HCT116 (cell line): Measurements from ENCODE around the gene WWP2. TPM values are rescaled to one million over a fixed set of nuclear protein-coding genes. Genes with fewer than 3 reads are reported as not detected.
"Not testable (repeated sequence)": the region's sequence is repeated elsewhere in the genome, so short reads cannot be mapped to it uniquely, and the experiment has no call there.

Experiments used
- ATAC-seq: fragments of 200-7000 bp; cut with Tn5 transposase; 2 replicates; pipeline ENCODE4 v1.9.1; 2020; ENCODE audit warnings: mild to moderate bottlenecking, moderate library complexity
- BruUV-seq: library from RNA; stranded (reverse); fragments of 400-500 nt; replicated peaks from 2 replicates; lab custom pipeline; 2021; lab: Mats Ljungman, UMichigan
- CTCF ChIA-PET: fragments of 300-600 bp; sonication (Branson Sonifier 250); formaldehyde crosslinking; loops from one replicate; lab custom pipeline; 2021; ENCODE audit warnings: antibody characterized with exemption; lab: Charles Lee
- POLR2A ChIA-PET: fragments of 300-600, 350-600 bp; sonication (Branson Sonifier 250); formaldehyde crosslinking; loops from one replicate; lab custom pipeline; 2021; ENCODE audit warnings: antibody characterized with exemption; lab: Charles Lee
- RAD21 ChIA-PET, 2 experiments: fragments of 300-600 bp; sonication (Branson Sonifier 250); formaldehyde crosslinking; loops; one replicate each; lab custom pipeline; 2023; ENCODE audit warnings: low total read pairs in 2 of 2; ENCODE audit not compliant: uncharacterized antibody in 2 of 2, unreplicated experiment in 2 of 2, low non-redundant PET in 1 of 2; lab: Charles Lee
- DNase-seq: peaks from one replicate; pipeline ENCODE4 v3.0.0-alpha.2; 2010; ENCODE audit warnings: low read depth, low spot score
- H2AFZ ChIP-seq: fragments of 200-600 bp; shearing (Covaris generic), sonication (generic); 2 replicates; pipeline ENCODE4 v1.6.1; 2017; ENCODE audit warnings: low read depth, mixed run types, mixed read lengths, antibody characterized with exemption, low read length; ENCODE audit not compliant: poor library complexity, severe bottlenecking
- H3K27ac ChIP-seq: 2 replicates; pipeline ENCODE4 v1.5.1; 2012; ENCODE audit warnings: low read depth, low read length
- H3K27me3 ChIP-seq: fragments of 200-600 bp; sonication (generic); 2 replicates; pipeline ENCODE4 v1.6.1; 2016; ENCODE audit warnings: mixed run types, low read length, mixed read lengths; ENCODE audit not compliant: insufficient read depth
- H3K36me3 ChIP-seq, 2 experiments: fragments of 200-500 bp in 1 of 2; fragments of 200-600 bp in 1 of 2; sonication (Bioruptor generic) in 1 of 2; sonication (generic) in 1 of 2; 2 replicates each; pipeline versions ENCODE4 v1.5.1 to v1.6.1; 2014 to 2016; ENCODE audit warnings: low read length in 2 of 2, inconsistent platforms in 1 of 2, mixed read lengths in 1 of 2, mixed run types in 1 of 2; ENCODE audit not compliant: insufficient read depth in 2 of 2, control insufficient read depth in 1 of 2
- H3K4me1 ChIP-seq, 2 experiments: fragments of 200-600 bp in 1 of 2; sonication (generic) in 1 of 2; 2 replicates each; pipeline versions ENCODE4 v1.5.1 to v1.6.1; 2012 to 2017; ENCODE audit warnings: low read length in 2 of 2, inconsistent platforms in 1 of 2, mild to moderate bottlenecking in 1 of 2, mixed read lengths in 1 of 2, mixed run types in 1 of 2, moderate library complexity in 1 of 2; ENCODE audit not compliant: insufficient read depth in 2 of 2, control insufficient read depth in 1 of 2
- H3K4me2 ChIP-seq: fragments of 200-600 bp; sonication (generic); 2 replicates; pipeline ENCODE4 v1.6.1; 2017; ENCODE audit warnings: mixed run types, low read length, mixed read lengths
- H3K4me3 ChIP-seq, 2 experiments: fragments of 200-600 bp in 1 of 2; sonication (generic) in 1 of 2; replicated peaks in 1 of 2; 2 replicates each; pipeline ENCODE4 v1.5.1; 2011 to 2016; ENCODE audit warnings: low read length in 2 of 2, control low read depth in 1 of 2, low read depth in 1 of 2, mild to moderate bottlenecking in 1 of 2, mixed read lengths in 1 of 2, mixed run types in 1 of 2
- H3K79me2 ChIP-seq: fragments of 200-600 bp; sonication (generic); 2 replicates; pipeline ENCODE4 v1.6.1; 2017; ENCODE audit warnings: mild to moderate bottlenecking, mixed run types, low read length, moderate library complexity, mixed read lengths; ENCODE audit not compliant: insufficient read depth
- H3K9ac ChIP-seq: fragments of 200-600 bp; sonication (generic); 2 replicates; pipeline ENCODE4 v1.6.1; 2016; ENCODE audit warnings: low read length, mixed read lengths
- H3K9me2 ChIP-seq: fragments of 200-600 bp; sonication (generic), shearing (Covaris generic); 2 replicates; pipeline ENCODE4 v1.6.1; 2017; ENCODE audit warnings: mixed run types, mild to moderate bottlenecking, moderate library complexity; ENCODE audit not compliant: insufficient read depth
- H3K9me3 ChIP-seq, 2 experiments: fragments of 200-500 bp in 1 of 2; fragments of 200-600 bp in 1 of 2; sonication (Bioruptor generic) in 1 of 2; sonication (generic) in 1 of 2; 2 replicates each; pipeline ENCODE4 v1.6.1; 2014 to 2017; ENCODE audit warnings: low read length in 2 of 2, mixed read lengths in 2 of 2, inconsistent platforms in 1 of 2, low read depth in 1 of 2, mild to moderate bottlenecking in 1 of 2, mixed run types in 1 of 2, moderate library complexity in 1 of 2; ENCODE audit not compliant: control insufficient read depth in 1 of 2, insufficient read depth in 1 of 2
- H4K20me1 ChIP-seq: fragments of 200-600 bp; sonication (generic), shearing (Covaris generic); 2 replicates; pipeline ENCODE4 v1.6.1; 2017; ENCODE audit warnings: mixed run types, mild to moderate bottlenecking, moderate library complexity; ENCODE audit not compliant: insufficient read depth
- intact Hi-C: fragments of 100-400 bp; cut with micrococcal nuclease; formaldehyde crosslinking; loops from 2 replicates; pipeline ENCODE4 v1.10.0; 2022
- total RNA-seq: library from RNA; stranded (reverse); gene quantifications from one replicate; pipeline ENCODE4 v1.2.1, GENCODE V29; 2021; ENCODE audit not compliant: unreplicated experiment

The WWP2 gene
- total RNA-seq, 1 experiment from 2014 or later, result 44.2 TPM

- H3K36me3 ChIP-seq, H4K20me1 ChIP-seq, H3K4me3 ChIP-seq, H3K27me3 ChIP-seq, H3K4me1 ChIP-seq, H3K27ac ChIP-seq, ATAC-seq, CTCF ChIA-PET, H3K9ac ChIP-seq, H3K4me2 ChIP-seq, H3K79me2 ChIP-seq, RAD21 ChIA-PET, POLR2A ChIA-PET, H3K9me2 ChIP-seq, intact Hi-C loops, H2AFZ ChIP-seq, DNase-seq, H3K9me3 ChIP-seq, BruUV-seq: not testable (repeated sequence)
These were observed 207.5 kb downstream of the WWP2 start for GRCh38 chr16:69969657-69970056.

- DNase-seq, H3K4me3 ChIP-seq, BruUV-seq, H3K9ac ChIP-seq, H3K4me1 ChIP-seq, POLR2A ChIA-PET, H3K27me3 ChIP-seq, H4K20me1 ChIP-seq, H3K9me3 ChIP-seq, ATAC-seq, H3K36me3 ChIP-seq, intact Hi-C loops, H3K4me2 ChIP-seq, H2AFZ ChIP-seq, RAD21 ChIA-PET, H3K27ac ChIP-seq, CTCF ChIA-PET, H3K79me2 ChIP-seq, H3K9me2 ChIP-seq: not testable (repeated sequence)
These were observed 210.0 kb downstream of the WWP2 start for GRCh38 chr16:69972120-69972519.

GRCh38 chr16:69972935-69973334 is 210.8 kb downstream of the WWP2 start:
- H3K4me3 ChIP-seq, H3K4me2 ChIP-seq, POLR2A ChIA-PET, H3K9me2 ChIP-seq, H2AFZ ChIP-seq, H3K27ac ChIP-seq, DNase-seq, RAD21 ChIA-PET, ATAC-seq, H3K9me3 ChIP-seq, intact Hi-C loops, CTCF ChIA-PET, H3K36me3 ChIP-seq, BruUV-seq, H3K27me3 ChIP-seq, H4K20me1 ChIP-seq, H3K79me2 ChIP-seq, H3K9ac ChIP-seq, H3K4me1 ChIP-seq: not testable (repeated sequence)

- H3K27ac ChIP-seq, H2AFZ ChIP-seq, H3K79me2 ChIP-seq, DNase-seq, BruUV-seq, H3K4me2 ChIP-seq, CTCF ChIA-PET, H3K9ac ChIP-seq, H4K20me1 ChIP-seq, intact Hi-C loops, H3K27me3 ChIP-seq, H3K9me3 ChIP-seq, RAD21 ChIA-PET, H3K9me2 ChIP-seq, H3K36me3 ChIP-seq, POLR2A ChIA-PET, H3K4me1 ChIP-seq, ATAC-seq, H3K4me3 ChIP-seq: not testable (repeated sequence)
These were observed 223.1 kb downstream of the WWP2 start for GRCh38 chr16:69985196-69985595.
